Spleen (tissue), 7 donors: Measurements from ENCODE around the gene TSFM.

Experiments
- POLR2A ChIP-seq, 3 donors: fragments of 450-650 bp; IDR thresholded peaks; one replicate each; pipeline ENCODE4 v1.5.1; 2017; ENCODE audit warnings: antibody characterized with exemption in 3 of 3, mild to moderate bottlenecking in 1 of 3
- TF ChIP-seq, protein P1 (sequence below), 11 experiments: fragments of 200-600 bp in 7 of 11; fragments of 450-650 bp in 4 of 11; sonication (generic) in 4 of 11; IDR thresholded peaks in 8 of 11; conservative IDR thresholded peaks in 3 of 11; 1 replicate in 7 of 11; 2 replicates in 4 of 11; pipeline versions ENCODE4 v1.4.0 to v1.8.0; 2016 to 2021; ENCODE audit warnings: antibody characterized with exemption in 11 of 11, inconsistent platforms in 4 of 11, mild to moderate bottlenecking in 1 of 11
- donor health status: DM: no; HTN: no; CAD: no; lungs with moderate emphysema.
- donor health status: DM: no; HTN: no; CAD: no.
- donor health status: DM: no; HTN: no; CAD: no.

GRCh38 chr12:57753756-57754337, 28.7 kb upstream of the TSFM start:
- TF ChIP-seq, protein P1, sequence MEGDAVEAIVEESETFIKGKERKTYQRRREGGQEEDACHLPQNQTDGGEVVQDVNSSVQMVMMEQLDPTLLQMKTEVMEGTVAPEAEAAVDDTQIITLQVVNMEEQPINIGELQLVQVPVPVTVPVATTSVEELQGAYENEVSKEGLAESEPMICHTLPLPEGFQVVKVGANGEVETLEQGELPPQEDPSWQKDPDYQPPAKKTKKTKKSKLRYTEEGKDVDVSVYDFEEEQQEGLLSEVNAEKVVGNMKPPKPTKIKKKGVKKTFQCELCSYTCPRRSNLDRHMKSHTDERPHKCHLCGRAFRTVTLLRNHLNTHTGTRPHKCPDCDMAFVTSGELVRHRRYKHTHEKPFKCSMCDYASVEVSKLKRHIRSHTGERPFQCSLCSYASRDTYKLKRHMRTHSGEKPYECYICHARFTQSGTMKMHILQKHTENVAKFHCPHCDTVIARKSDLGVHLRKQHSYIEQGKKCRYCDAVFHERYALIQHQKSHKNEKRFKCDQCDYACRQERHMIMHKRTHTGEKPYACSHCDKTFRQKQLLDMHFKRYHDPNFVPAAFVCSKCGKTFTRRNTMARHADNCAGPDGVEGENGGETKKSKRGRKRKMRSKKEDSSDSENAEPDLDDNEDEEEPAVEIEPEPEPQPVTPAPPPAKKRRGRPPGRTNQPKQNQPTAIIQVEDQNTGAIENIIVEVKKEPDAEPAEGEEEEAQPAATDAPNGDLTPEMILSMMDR (IDR thresholded peaks at IDR 0.05 in 8 of 11, conservative IDR thresholded peaks at IDR 0.05 in 3 of 11) = no peak
- no peak for TF ChIP-seq POLR2A (IDR thresholded peaks at IDR 0.05)
